GM18868 (cell line): ENCODE results near the gene REC8.

ENCODE experiments used
- ATAC-seq: cut with Tn5 transposase; IDR thresholded peaks from one replicate; pipeline ENCODE4 v1.9.1; 2021; ENCODE audit warnings: mild to moderate bottlenecking, moderate library complexity; ENCODE audit not compliant: unreplicated experiment

Gene REC8

GRCh38 chr14:24159777-24160498, 11.9 kb upstream of the REC8 start:
- ATAC-seq: no peak

GRCh38 chr14:24160499-24160849, 11.4 kb upstream of the REC8 start:
- ATAC-seq: no peak

- ATAC-seq: peak; percentile 72
Observed at GRCh38 chr14:24160850-24161804, 10.8 kb upstream of the REC8 start, which contains the start of gene IRF9. Gene IRF9, plus strand, starts transcription at chr14:24161265. Its CDS starts 880 bp downstream, at chr14:24162145.

GRCh38 chr14:24162093-24162492, 9.8 kb upstream of the REC8 start:
- ATAC-seq: no peak

GRCh38 chr14:24164518-24164991, 7.3 kb upstream of the REC8 start:
- no peak for ATAC-seq

GRCh38 chr14:24165785-24166184, 6.1 kb upstream of the REC8 start:
- no peak for ATAC-seq

GRCh38 chr14:24167469-24168114, 4.3 kb upstream of the REC8 start:
- no peak for ATAC-seq

GRCh38 chr14:24172261-24172860, 481 bp downstream of the REC8 start:
- ATAC-seq: no peak

- no peak for ATAC-seq
Observed at GRCh38 chr14:24172871-24173281, 996 bp downstream of the REC8 start.

- ATAC-seq: no peak
Observed at GRCh38 chr14:24176599-24176998, 4.7 kb downstream of the REC8 start.

GRCh38 chr14:24177041-24177825, 5.4 kb downstream of the REC8 start:
- ATAC-seq: no peak

GRCh38 chr14:24177891-24178290, 6.0 kb downstream of the REC8 start:
- no peak for ATAC-seq

GRCh38 chr14:24178399-24179178, 6.7 kb downstream of the REC8 start:
- no peak for ATAC-seq

GRCh38 chr14:24179294-24179960, 7.5 kb downstream of the REC8 start:
- no peak for ATAC-seq

GRCh38 chr14:24179961-24180796, 8.3 kb downstream of the REC8 start:
- ATAC-seq: no peak

GRCh38 chr14:24181371-24182077, 9.6 kb downstream of the REC8 start:
- no peak for ATAC-seq
